Glutamatergic neuron (in vitro differentiated cells): ENCODE results near the gene SLC37A1. TPM values are rescaled to one million over a fixed set of nuclear protein-coding genes. Genes with fewer than 3 reads are reported as not detected.
A peak's percentile ranks its signal among the peaks of the same experiment; 100 is the strongest.

Experiments used
- DNase-seq: peaks from one replicate; pipeline ENCODE4 v3.0.0; 2022
- H3K27ac Mint-ChIP-seq: one replicate; pipeline ENCODE4 v1.8.0; 2020; ENCODE audit warnings: mild to moderate bottlenecking, mixed read lengths, inconsistent platforms; ENCODE audit not compliant: unreplicated experiment
- H3K27me3 Mint-ChIP-seq: one replicate; pipeline ENCODE4 v1.8.0; 2020; ENCODE audit warnings: mild to moderate bottlenecking, moderate library complexity, mixed read lengths, inconsistent platforms; ENCODE audit not compliant: unreplicated experiment
- H3K36me3 Mint-ChIP-seq: one replicate; pipeline ENCODE4 v1.8.0; 2020; ENCODE audit warnings: mild to moderate bottlenecking, mixed read lengths, inconsistent platforms; ENCODE audit not compliant: unreplicated experiment
- H3K4me1 Mint-ChIP-seq: one replicate; pipeline ENCODE4 v1.8.0; 2020; ENCODE audit warnings: mild to moderate bottlenecking, low read depth, mixed read lengths, inconsistent platforms; ENCODE audit not compliant: unreplicated experiment
- H3K4me3 Mint-ChIP-seq: one replicate; pipeline ENCODE4 v1.8.0; 2020; ENCODE audit warnings: mild to moderate bottlenecking, mixed read lengths, inconsistent platforms; ENCODE audit not compliant: unreplicated experiment
- H3K9me3 Mint-ChIP-seq: one replicate; pipeline ENCODE4 v1.8.0; 2020; ENCODE audit warnings: mild to moderate bottlenecking, moderate library complexity, mixed read lengths, inconsistent platforms; ENCODE audit not compliant: unreplicated experiment
- total RNA-seq: library from RNA; stranded (reverse); fragmentation: NEBNext Ultra II Directional; extraction: Animal tissue kit (Norgen Biotek cat#: 25700); gene quantifications from one replicate; pipeline ENCODE4 v1.2.1, GENCODE V29; 2021; ENCODE audit not compliant: unreplicated experiment
- TF ChIP-seq, protein P1 (sequence below): fragments of 200-600 bp; sonication (generic); IDR thresholded peaks from one replicate; pipeline ENCODE4 v1.5.0; 2021; ENCODE audit not compliant: partially characterized antibody, unreplicated experiment

The SLC37A1 gene
- total RNA-seq, 1 donor from 2014 or later: 65.7 TPM

DNA sequence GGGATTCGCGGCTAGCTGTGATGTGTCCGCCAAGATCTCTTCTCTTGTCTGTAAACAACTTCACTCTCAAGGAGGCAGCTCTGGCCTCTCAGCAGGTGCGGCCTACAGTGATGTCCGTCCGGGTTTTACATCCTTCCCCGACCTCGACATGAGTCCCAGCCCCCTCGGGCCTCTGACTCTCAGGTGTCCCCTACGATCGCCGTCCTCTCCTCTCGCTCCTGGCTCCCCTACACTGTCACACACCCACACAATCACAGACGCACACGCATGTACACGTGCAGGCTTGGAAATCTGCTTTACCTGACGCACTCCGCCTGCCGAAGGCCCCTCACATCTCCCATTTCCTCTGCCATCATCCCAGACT is 16.8 kb upstream of the SLC37A1 start:
- peak overlapping the region; percentile 36 for H3K27ac Mint-ChIP-seq
- H3K36me3 Mint-ChIP-seq: no peaks in the 10 kb centered on the region
- TF ChIP-seq, protein P1, sequence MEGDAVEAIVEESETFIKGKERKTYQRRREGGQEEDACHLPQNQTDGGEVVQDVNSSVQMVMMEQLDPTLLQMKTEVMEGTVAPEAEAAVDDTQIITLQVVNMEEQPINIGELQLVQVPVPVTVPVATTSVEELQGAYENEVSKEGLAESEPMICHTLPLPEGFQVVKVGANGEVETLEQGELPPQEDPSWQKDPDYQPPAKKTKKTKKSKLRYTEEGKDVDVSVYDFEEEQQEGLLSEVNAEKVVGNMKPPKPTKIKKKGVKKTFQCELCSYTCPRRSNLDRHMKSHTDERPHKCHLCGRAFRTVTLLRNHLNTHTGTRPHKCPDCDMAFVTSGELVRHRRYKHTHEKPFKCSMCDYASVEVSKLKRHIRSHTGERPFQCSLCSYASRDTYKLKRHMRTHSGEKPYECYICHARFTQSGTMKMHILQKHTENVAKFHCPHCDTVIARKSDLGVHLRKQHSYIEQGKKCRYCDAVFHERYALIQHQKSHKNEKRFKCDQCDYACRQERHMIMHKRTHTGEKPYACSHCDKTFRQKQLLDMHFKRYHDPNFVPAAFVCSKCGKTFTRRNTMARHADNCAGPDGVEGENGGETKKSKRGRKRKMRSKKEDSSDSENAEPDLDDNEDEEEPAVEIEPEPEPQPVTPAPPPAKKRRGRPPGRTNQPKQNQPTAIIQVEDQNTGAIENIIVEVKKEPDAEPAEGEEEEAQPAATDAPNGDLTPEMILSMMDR: no peak
- peak overlapping the region; percentile 91 for H3K4me3 Mint-ChIP-seq
- no peak for DNase-seq
- no peaks in the 10 kb centered on the region for H3K9me3 Mint-ChIP-seq
- H3K4me1 Mint-ChIP-seq: peaks cover 12% of the 10 kb centered on the region
- peaks cover 4% of the 10 kb centered on the region for H3K27me3 Mint-ChIP-seq

DNA sequence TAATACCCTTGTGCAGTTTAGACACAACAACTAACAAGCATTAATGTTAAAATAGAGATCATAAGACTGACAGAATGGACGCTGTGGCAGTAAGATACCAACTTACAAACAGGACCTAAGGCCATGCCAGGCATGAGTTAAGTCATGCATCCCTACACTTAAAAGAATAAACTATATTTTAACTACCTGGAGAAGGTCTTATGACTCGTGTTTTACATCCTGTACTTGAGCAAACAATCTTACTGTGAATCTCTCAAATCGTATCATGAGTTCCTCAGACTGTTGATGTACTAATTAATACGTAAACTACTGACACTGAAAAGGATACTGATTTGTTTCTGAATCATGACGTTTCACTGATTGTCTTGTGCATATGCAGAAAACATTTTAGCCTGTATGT is 15.6 kb upstream of the SLC37A1 start:
- TF ChIP-seq, protein P1: no peak
- H3K9me3 Mint-ChIP-seq: no peaks in the 10 kb centered on the region

DNA sequence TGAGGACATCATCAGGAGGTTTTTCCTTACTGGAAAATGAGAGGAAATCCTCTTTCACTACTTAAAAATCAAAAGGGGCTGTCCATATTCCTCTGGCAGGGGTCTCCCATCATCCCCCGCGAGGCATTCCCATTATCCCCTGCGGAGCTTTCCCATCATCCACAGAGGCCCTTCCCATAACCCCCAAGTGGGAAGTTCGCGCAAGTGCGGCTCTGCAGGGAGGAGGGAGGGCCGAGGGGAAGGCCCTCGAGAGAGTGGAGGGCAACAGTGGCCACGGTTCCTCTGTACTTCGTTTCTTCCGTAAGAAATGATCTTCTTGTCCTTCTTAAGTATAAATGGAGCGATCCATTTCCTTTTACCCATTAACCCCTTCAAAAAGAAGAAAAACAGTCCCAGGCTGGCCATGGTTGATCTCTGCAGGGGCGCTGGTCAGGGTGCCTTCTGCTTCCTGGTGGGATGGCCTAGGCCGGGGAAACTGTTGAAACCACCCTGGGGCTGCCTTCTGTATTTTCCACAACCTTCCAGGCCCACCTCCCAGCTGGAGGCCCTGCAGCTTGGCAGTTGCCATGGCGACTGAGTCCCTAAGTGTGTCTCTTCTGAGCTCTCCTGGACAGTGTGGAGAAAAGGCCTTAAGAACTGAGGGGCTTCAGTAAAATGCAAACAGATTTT is 14.1 kb upstream of the SLC37A1 start:
- no peaks in the 10 kb centered on the region for H3K36me3 Mint-ChIP-seq
- TF ChIP-seq, protein P1: no peak
- peaks cover 3% of the 10 kb centered on the region for H3K27me3 Mint-ChIP-seq
- H3K27ac Mint-ChIP-seq: no peak overlapping the region
- peaks cover 12% of the 10 kb centered on the region for H3K4me1 Mint-ChIP-seq
- no peak overlapping the region for H3K4me3 Mint-ChIP-seq
- peak; percentile 45 for DNase-seq
- no peaks in the 10 kb centered on the region for H3K9me3 Mint-ChIP-seq

More for the DNA sequence above, 15.6 kb upstream of the SLC37A1 start:
- H3K4me3 Mint-ChIP-seq: no peak overlapping the region
- no peaks in the 10 kb centered on the region for H3K36me3 Mint-ChIP-seq
- H3K4me1 Mint-ChIP-seq: peaks cover 12% of the 10 kb centered on the region
- DNase-seq: no peak
- H3K27me3 Mint-ChIP-seq: peaks cover 3% of the 10 kb centered on the region
- no peak overlapping the region for H3K27ac Mint-ChIP-seq

DNA sequence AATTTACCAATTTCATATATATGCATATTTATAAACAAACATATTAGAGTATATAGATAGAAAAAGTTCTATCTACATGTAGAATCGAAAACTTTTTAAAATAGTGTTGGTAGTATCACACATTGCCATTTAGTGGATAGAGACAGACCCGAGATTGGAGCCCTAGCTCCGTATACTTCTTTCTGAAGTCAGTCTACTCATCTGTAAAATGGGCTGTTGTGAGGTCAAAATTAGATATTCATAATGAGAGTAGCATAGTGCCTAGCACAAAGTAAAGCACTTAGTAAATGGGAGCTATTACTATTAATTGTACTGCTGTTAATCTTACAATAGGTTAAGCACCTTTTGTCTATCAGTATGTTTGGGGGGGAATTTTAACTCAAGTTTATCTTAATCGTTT is 13.4 kb upstream of the SLC37A1 start:
- no peak overlapping the region for H3K27ac Mint-ChIP-seq
- peaks cover 2% of the 10 kb centered on the region for H3K9me3 Mint-ChIP-seq
- TF ChIP-seq, protein P1: no peak
- no peak overlapping the region for H3K4me3 Mint-ChIP-seq
- H3K4me1 Mint-ChIP-seq: peaks cover 12% of the 10 kb centered on the region
- H3K27me3 Mint-ChIP-seq: peaks cover 3% of the 10 kb centered on the region
- no peak for DNase-seq
- no peaks in the 10 kb centered on the region for H3K36me3 Mint-ChIP-seq

DNA sequence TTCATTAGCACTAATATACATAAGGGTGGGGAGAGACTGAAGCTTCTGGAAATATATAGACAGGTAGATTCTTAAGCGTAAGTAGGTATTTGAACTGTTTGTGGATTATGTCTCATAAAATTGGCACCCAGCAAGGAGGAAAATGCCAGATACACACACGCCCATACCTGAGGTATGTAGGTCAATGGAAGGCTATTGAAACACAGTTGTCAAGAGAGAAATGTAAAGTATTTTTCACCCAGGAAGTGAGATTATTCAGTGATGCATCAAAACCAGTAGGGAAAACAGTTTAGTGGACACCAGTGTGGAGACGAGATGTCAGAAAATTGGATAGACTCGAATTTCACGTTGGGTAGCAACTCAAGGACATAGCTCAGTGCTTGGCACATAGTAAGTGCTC is 12.9 kb upstream of the SLC37A1 start:
- peaks cover 10% of the 10 kb centered on the region for H3K4me1 Mint-ChIP-seq
- no peak overlapping the region for H3K27ac Mint-ChIP-seq
- TF ChIP-seq, protein P1: no peak
- H3K9me3 Mint-ChIP-seq: peaks cover 2% of the 10 kb centered on the region
- no peak for DNase-seq
- no peak overlapping the region for H3K4me3 Mint-ChIP-seq
- no peaks in the 10 kb centered on the region for H3K36me3 Mint-ChIP-seq
- peaks cover 3% of the 10 kb centered on the region for H3K27me3 Mint-ChIP-seq
